SK-N-SH treated with all-trans-retinoic acid at 6 μM for 48 hours (cell line): ENCODE measurements around the gene FRYL.

ENCODE experiments used
- ARNTL ChIP-seq: fragments of 450-650 bp; formaldehyde crosslinking; IDR thresholded peaks from 2 replicates; pipeline ENCODE4 v1.5.0; 2020; ENCODE audit warnings: low read depth, mild to moderate bottlenecking, moderate library complexity, borderline replicate concordance
- OSR1 ChIP-seq: fragments of 250-450 bp; sonication (Bioruptor Pico); IDR thresholded peaks from 2 replicates; pipeline ENCODE4 v1.8.0; 2022; ENCODE audit warnings: moderate library complexity, mild to moderate bottlenecking, inconsistent platforms
- ZC3H10 ChIP-seq: fragments of 250-450 bp; sonication (Bioruptor Pico); IDR thresholded peaks from 2 replicates; pipeline ENCODE4 v1.5.1; 2021; ENCODE audit warnings: mild to moderate bottlenecking, moderate library complexity
- ZNF565 ChIP-seq: fragments of 450-650 bp; formaldehyde crosslinking; conservative IDR thresholded peaks from 2 replicates; pipeline ENCODE4 v1.5.0; 2020; ENCODE audit warnings: low read depth, mild to moderate bottlenecking, moderate library complexity
- TF ChIP-seq, protein P1 (sequence below): fragments of 250-450 bp; sonication (Bioruptor Pico); IDR thresholded peaks from 2 replicates; pipeline ENCODE4 v1.5.1; 2021; ENCODE audit warnings: mild to moderate bottlenecking, moderate library complexity

- TF ChIP-seq ZNF565 (CRISPR knock-in tag) = no peak
- no peak for TF ChIP-seq OSR1 (CRISPR knock-in tag)
- TF ChIP-seq, protein P1, sequence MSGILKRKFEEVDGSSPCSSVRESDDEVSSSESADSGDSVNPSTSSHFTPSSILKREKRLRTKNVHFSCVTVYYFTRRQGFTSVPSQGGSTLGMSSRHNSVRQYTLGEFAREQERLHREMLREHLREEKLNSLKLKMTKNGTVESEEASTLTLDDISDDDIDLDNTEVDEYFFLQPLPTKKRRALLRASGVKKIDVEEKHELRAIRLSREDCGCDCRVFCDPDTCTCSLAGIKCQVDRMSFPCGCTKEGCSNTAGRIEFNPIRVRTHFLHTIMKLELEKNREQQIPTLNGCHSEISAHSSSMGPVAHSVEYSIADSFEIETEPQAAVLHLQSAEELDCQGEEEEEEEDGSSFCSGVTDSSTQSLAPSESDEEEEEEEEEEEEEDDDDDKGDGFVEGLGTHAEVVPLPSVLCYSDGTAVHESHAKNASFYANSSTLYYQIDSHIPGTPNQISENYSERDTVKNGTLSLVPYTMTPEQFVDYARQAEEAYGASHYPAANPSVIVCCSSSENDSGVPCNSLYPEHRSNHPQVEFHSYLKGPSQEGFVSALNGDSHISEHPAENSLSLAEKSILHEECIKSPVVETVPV = no peak
- no peak for TF ChIP-seq ARNTL (CRISPR knock-in tag)
- no peak for TF ChIP-seq ZC3H10 (CRISPR knock-in tag)
Measured at GRCh38 chr4:48746608-48747362, 33.3 kb downstream of the FRYL start.
